ENCODE data around the gene NXNL1.
A peak's percentile ranks its signal among the peaks of the same experiment; 100 is the strongest.
"Not testable (repeated sequence)": the region's sequence is repeated elsewhere in the genome, so short reads cannot be mapped to it uniquely, and the experiment has no call there.

NXNL1 gene

DNA sequence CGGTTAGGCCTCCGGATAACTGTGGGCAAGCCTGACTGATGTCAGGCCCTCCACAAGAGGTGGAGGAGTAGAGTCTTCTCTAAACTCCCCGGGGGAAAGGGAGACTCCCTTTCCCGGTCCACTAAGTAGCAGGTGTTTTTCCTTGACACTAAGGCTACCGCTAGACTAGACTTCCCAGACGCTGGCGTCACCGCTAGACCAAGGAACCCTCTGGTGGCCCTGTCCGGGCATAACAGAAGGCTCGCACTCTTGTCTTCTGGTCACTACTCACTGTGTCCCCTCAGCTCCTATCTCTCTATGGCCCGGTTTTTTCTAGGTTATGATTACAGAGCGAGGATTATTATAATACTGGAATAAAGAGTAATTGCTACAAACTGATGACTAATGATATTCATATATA is 38.3 kb upstream of the NXNL1 start:
- not testable (repeated sequence) for H3K27me3 ChIP-seq (ENCODE audit: control insufficient read depth in 1 of 2, insufficient read depth in 2 of 2, low read length in 2 of 2); H3K9me3 ChIP-seq (ENCODE audit: control insufficient read depth in 1 of 2, low read length in 2 of 2); H3K27ac ChIP-seq (ENCODE audit: low read depth, low read length); H3K9ac ChIP-seq (ENCODE audit: low read depth in 1 of 2, low read length in 2 of 2); H3K36me3 ChIP-seq (ENCODE audit: control insufficient read depth in 1 of 2, insufficient read depth in 2 of 2, low read length in 2 of 2); H3K4me3 ChIP-seq (ENCODE audit: low read depth in 1 of 2, low read length in 2 of 2)
- H3K4me1 ChIP-seq (ENCODE audit: control insufficient read depth in 1 of 2, insufficient read depth in 2 of 2, low read length in 2 of 2): peaks cover 0 to 14% of the 10 kb centered on the region in 2 donors

DNA sequence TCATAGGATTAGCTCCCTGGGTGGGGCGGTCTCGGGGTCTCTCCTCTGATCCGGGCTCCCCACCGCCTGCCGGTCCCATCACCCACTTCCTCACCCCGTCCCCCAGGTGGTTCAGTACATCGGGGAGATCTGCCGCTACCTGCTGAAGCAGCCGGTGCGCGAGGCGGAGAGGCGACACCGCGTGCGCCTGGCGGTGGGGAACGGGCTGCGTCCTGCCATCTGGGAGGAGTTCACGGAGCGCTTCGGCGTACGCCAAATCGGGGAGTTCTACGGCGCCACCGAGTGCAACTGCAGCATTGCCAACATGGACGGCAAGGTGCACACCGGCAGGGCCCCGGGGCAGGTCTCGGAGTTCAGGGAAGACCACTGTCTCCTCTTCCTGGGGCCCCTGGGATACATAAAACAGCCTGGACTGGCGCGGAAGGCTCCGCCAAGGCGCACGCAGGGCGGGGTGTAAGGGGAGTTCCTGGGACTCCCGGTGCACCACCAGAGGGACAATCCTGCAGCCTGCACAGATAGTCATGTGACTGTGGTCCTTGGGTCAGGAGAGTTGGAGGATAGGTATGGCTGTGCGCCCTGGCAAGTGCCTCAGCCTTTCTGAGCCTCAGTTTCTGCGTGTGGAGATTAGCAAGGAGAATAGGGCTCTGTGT is 36.5 kb upstream of the NXNL1 start:
- Histone ChIP-seq H3K27ac (ENCODE audit: low read depth, low read length) (no peak overlapping the region), H3K27me3 (ENCODE audit: control insufficient read depth in 1 of 2, insufficient read depth in 2 of 2, low read length in 2 of 2) (no peaks in the 10 kb centered on the region), H3K9ac (ENCODE audit: low read depth in 1 of 2, low read length in 2 of 2) (peak overlapping the region in 1 of 2 donors; percentile 6), H3K9me3 (ENCODE audit: control insufficient read depth in 1 of 2, low read length in 2 of 2) (no peaks in the 10 kb centered on the region), H3K4me3 (ENCODE audit: low read depth in 1 of 2, low read length in 2 of 2) (peak overlapping the region; percentile 47 to 53), H3K4me1 (ENCODE audit: control insufficient read depth in 1 of 2, insufficient read depth in 2 of 2, low read length in 2 of 2) (peaks cover 0 to 14% of the 10 kb centered on the region in 2 donors), H3K36me3 (ENCODE audit: control insufficient read depth in 1 of 2, insufficient read depth in 2 of 2, low read length in 2 of 2) (peaks cover 4 to 7% of the 10 kb centered on the region in 2 donors)

DNA sequence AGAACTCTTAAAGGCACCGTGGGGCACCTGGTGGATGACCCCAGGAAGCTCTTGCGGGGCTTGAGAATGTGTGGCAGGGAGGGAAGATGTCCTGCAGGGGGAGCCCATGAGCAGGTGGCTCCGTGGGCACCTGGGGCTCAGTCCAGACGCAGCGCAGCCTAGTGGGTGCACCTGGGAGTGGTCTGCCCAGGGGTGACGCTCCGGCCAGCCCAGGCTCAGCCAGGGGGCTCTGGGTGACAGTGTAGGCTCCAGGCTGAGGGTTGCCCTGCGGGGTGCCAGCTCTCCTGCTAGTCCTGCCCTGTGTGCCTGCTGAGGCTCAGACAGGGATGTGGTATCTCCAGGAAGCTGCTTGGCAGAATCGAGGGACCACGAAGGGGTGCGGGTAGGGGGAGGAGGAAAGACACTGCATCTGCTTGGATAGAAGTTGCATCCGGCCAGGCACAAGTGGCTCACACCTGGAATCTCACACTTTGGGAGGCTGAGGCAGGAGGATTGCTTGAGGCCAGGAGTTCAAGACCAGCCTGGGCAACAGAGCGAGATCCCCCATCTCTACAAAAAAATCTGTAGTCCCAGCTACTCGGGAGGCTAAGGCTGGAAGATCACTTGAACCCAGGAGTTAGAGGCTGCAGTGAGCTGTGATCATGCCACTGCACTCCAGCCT is 35.7 kb upstream of the NXNL1 start:
- Histone ChIP-seq H3K4me3 (ENCODE audit: low read depth in 1 of 2, low read length in 2 of 2) (no peak overlapping the region), H3K9ac (ENCODE audit: low read depth in 1 of 2, low read length in 2 of 2) (peak overlapping the region in 1 of 2 donors; percentile 32), H3K27me3 (ENCODE audit: control insufficient read depth in 1 of 2, insufficient read depth in 2 of 2, low read length in 2 of 2) (no peaks in the 10 kb centered on the region), H3K36me3 (ENCODE audit: control insufficient read depth in 1 of 2, insufficient read depth in 2 of 2, low read length in 2 of 2) (peaks cover 4 to 7% of the 10 kb centered on the region in 2 donors), H3K4me1 (ENCODE audit: control insufficient read depth in 1 of 2, insufficient read depth in 2 of 2, low read length in 2 of 2) (peaks cover 0 to 14% of the 10 kb centered on the region in 2 donors), H3K27ac (ENCODE audit: low read depth, low read length) (no peak overlapping the region), H3K9me3 (ENCODE audit: control insufficient read depth in 1 of 2, low read length in 2 of 2) (no peaks in the 10 kb centered on the region)

DNA sequence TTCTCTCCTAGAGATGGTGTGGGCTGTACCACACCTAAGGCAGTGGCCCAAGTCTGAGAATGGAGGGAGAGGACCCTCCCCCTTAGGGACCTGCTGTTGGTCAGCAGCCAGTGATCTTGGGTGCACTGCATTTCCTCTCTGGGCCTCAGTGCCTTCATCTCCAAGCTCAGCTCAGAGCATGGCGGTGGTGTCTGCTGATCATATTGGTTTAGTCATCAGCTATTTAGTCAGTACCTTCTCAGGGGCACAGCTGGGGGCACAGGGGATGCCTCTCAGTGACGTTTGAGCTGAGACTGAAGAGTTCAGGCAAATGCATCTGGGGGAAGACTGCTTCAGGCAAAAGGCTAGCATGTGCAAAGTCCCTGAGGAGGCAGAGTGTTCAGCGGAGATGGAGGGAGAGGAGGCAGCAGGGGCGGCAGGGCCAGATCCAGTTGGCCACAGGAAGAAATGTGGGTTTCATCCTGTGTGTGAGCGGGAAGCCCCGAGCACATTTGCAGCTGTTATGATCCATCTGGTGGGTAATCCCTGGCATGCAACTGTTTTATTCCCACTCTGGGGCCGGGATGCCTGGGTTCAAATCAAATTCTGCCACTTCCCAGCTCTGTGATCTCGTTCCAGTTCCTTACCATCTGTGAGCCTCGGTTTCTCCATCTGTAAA is 35.0 kb upstream of the NXNL1 start:
- Histone ChIP-seq H3K9me3 (ENCODE audit: control insufficient read depth in 1 of 2, low read length in 2 of 2) (no peaks in the 10 kb centered on the region), H3K27ac (ENCODE audit: low read depth, low read length) (no peak overlapping the region), H3K36me3 (ENCODE audit: control insufficient read depth in 1 of 2, insufficient read depth in 2 of 2, low read length in 2 of 2) (peaks cover 2 to 5% of the 10 kb centered on the region in 2 donors), H3K4me3 (ENCODE audit: low read depth in 1 of 2, low read length in 2 of 2) (no peak overlapping the region), H3K9ac (ENCODE audit: low read depth in 1 of 2, low read length in 2 of 2) (no peak overlapping the region), H3K27me3 (ENCODE audit: control insufficient read depth in 1 of 2, insufficient read depth in 2 of 2, low read length in 2 of 2) (no peaks in the 10 kb centered on the region), H3K4me1 (ENCODE audit: control insufficient read depth in 1 of 2, insufficient read depth in 2 of 2, low read length in 2 of 2) (peaks cover 0 to 14% of the 10 kb centered on the region in 2 donors)

DNA sequence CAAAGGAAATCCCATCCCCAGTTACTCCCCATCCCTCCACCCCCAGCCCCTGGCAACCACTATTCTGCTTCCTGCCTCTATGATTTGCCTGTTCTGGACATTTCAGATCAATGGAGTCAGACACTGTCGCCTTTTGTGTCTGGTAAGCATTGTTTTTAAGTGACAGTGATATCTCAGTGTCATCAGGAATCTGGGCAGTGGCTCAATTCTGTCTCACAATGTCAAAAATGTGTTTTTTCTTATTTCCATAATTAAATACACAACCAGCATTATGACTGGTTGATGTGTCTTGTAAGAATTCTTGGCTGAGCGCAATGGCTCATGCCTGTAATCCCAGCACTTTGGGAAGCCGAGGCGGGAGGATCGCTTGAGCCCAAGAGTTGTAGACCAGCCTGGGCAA is 30.6 kb upstream of the NXNL1 start:
- H3K4me1 ChIP-seq (ENCODE audit: control insufficient read depth in 1 of 2, insufficient read depth in 2 of 2, low read length in 2 of 2): peaks cover 8 to 21% of the 10 kb centered on the region in 2 donors
- no peaks in the 10 kb centered on the region for H3K36me3 ChIP-seq (ENCODE audit: control insufficient read depth in 1 of 2, insufficient read depth in 2 of 2, low read length in 2 of 2)
- no peak overlapping the region for H3K9ac ChIP-seq (ENCODE audit: low read depth in 1 of 2, low read length in 2 of 2)
- H3K27ac ChIP-seq (ENCODE audit: low read depth, low read length): no peak overlapping the region
- no peaks in the 10 kb centered on the region for H3K27me3 ChIP-seq (ENCODE audit: control insufficient read depth in 1 of 2, insufficient read depth in 2 of 2, low read length in 2 of 2)
- no peak overlapping the region for H3K4me3 ChIP-seq (ENCODE audit: low read depth in 1 of 2, low read length in 2 of 2)
- H3K9me3 ChIP-seq (ENCODE audit: control insufficient read depth in 1 of 2, low read length in 2 of 2): no peaks in the 10 kb centered on the region

DNA sequence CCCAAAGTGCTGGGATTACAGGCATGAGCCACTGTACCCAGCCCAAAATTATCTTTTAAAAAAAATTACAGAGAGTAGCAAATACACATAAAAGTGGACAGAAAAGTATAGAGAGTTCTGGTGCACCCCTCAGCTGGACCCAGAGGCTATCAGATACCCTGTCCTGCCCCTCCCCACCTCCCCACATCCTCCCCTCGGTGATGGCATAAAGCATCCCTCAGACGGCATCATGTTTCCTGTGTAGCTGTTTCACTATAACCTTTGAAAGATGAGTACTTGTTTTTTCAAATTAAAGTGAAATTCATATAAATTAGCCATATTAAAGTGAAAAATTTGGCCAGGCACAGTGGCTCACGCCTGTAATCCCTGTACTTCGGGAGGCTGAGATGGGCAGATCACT is 29.7 kb upstream of the NXNL1 start:
- no peaks in the 10 kb centered on the region for H3K27me3 ChIP-seq (ENCODE audit: control insufficient read depth in 1 of 2, insufficient read depth in 2 of 2, low read length in 2 of 2)
- no peak overlapping the region for H3K4me3 ChIP-seq (ENCODE audit: low read depth in 1 of 2, low read length in 2 of 2)
- no peaks in the 10 kb centered on the region for H3K9me3 ChIP-seq (ENCODE audit: control insufficient read depth in 1 of 2, low read length in 2 of 2)
- no peak overlapping the region for H3K9ac ChIP-seq (ENCODE audit: low read depth in 1 of 2, low read length in 2 of 2)
- no peak overlapping the region for H3K27ac ChIP-seq (ENCODE audit: low read depth, low read length)
- no peaks in the 10 kb centered on the region for H3K36me3 ChIP-seq (ENCODE audit: control insufficient read depth in 1 of 2, insufficient read depth in 2 of 2, low read length in 2 of 2)
- peaks cover 8 to 21% of the 10 kb centered on the region in 2 donors for H3K4me1 ChIP-seq (ENCODE audit: control insufficient read depth in 1 of 2, insufficient read depth in 2 of 2, low read length in 2 of 2)

DNA sequence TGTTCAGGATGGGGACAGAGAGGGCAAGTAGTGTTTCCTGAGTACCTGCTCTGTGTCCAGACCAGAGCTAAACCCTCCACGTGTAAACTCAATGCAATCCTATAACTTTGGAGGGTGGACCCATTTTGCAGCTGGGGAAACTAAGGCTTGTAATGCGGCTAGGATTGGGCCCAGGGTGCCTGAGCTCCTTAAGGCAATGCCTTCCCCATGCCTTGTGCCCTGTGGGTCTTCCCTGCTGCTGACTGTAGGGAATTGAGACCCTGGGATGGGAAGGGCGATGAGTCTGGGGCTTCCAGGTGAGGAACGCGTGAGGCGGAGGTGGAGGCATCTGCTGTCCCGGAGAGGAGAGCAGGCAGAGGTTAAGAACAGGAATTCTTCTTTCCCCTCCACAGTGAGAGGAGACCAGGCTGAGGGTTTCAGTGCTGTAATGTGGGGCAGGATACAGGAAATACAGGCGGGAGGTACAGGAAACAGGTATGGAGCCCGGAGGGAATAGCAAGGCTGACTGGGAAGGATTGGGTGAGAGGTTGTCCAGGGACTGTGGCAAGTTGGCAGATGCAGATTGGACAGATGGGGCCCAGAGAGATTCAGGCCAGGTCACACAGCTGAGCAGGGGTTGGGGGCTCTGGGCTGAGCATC is 28.8 kb upstream of the NXNL1 start:
- H3K4me3 ChIP-seq (ENCODE audit: low read depth in 1 of 2, low read length in 2 of 2): peak overlapping the region in 1 of 2 donors; percentile 10
- H3K9me3 ChIP-seq (ENCODE audit: control insufficient read depth in 1 of 2, low read length in 2 of 2): no peaks in the 10 kb centered on the region
- no peak overlapping the region for H3K9ac ChIP-seq (ENCODE audit: low read depth in 1 of 2, low read length in 2 of 2)
- H3K27me3 ChIP-seq (ENCODE audit: control insufficient read depth in 1 of 2, insufficient read depth in 2 of 2, low read length in 2 of 2): no peaks in the 10 kb centered on the region
- H3K4me1 ChIP-seq (ENCODE audit: control insufficient read depth in 1 of 2, insufficient read depth in 2 of 2, low read length in 2 of 2): peaks cover 8 to 21% of the 10 kb centered on the region in 2 donors
- no peaks in the 10 kb centered on the region for H3K36me3 ChIP-seq (ENCODE audit: control insufficient read depth in 1 of 2, insufficient read depth in 2 of 2, low read length in 2 of 2)
- H3K27ac ChIP-seq (ENCODE audit: low read depth, low read length): no peak overlapping the region

DNA sequence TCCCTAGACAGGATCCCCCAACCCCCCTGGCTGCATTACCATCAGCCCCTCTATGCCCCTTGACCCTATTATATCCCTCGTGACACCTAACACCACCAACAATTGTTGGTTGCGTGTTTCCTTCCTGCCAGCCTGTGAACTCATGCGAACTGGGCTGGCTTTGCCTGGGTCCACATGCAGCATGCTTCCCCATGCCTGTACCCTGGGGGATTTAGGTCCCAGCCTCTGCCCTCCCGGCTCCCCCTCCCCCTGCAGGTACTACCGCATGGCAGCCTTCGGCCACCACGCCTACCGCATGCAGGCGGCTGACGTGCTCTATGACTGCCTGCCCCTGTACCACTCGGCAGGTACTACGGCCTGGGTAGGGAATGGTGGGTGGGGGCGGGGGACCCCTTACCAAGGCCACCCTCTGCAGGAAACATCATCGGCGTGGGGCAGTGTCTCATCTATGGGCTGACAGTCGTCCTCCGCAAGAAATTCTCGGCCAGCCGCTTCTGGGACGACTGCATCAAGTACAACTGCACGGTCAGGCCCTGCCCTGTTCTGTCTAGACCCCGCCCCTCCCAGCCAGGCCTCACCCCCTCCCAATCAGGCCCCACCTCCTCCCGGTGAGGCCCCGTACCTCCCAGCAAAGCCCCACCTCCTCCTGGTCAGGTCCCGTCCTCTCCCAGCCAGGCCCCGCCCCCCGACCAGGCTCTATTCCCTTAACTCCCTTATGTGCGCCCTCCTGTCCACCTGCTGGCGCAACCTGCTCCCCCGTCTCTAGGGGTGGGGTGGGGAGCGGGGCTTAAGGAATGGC is 28.1 kb upstream of the NXNL1 start:
- peak overlapping the region; percentile 31 to 57 for H3K9ac ChIP-seq (ENCODE audit: low read depth in 1 of 2, low read length in 2 of 2)
- H3K36me3 ChIP-seq (ENCODE audit: control insufficient read depth in 1 of 2, insufficient read depth in 2 of 2, low read length in 2 of 2): no peaks in the 10 kb centered on the region
- peak overlapping the region; percentile 57 to 72 for H3K4me3 ChIP-seq (ENCODE audit: low read depth in 1 of 2, low read length in 2 of 2)
- no peaks in the 10 kb centered on the region for H3K27me3 ChIP-seq (ENCODE audit: control insufficient read depth in 1 of 2, insufficient read depth in 2 of 2, low read length in 2 of 2)
- H3K27ac ChIP-seq (ENCODE audit: low read depth, low read length): no peak overlapping the region
- no peaks in the 10 kb centered on the region for H3K9me3 ChIP-seq (ENCODE audit: control insufficient read depth in 1 of 2, low read length in 2 of 2)
- H3K4me1 ChIP-seq (ENCODE audit: control insufficient read depth in 1 of 2, insufficient read depth in 2 of 2, low read length in 2 of 2): peaks cover 8 to 21% of the 10 kb centered on the region in 2 donors

DNA sequence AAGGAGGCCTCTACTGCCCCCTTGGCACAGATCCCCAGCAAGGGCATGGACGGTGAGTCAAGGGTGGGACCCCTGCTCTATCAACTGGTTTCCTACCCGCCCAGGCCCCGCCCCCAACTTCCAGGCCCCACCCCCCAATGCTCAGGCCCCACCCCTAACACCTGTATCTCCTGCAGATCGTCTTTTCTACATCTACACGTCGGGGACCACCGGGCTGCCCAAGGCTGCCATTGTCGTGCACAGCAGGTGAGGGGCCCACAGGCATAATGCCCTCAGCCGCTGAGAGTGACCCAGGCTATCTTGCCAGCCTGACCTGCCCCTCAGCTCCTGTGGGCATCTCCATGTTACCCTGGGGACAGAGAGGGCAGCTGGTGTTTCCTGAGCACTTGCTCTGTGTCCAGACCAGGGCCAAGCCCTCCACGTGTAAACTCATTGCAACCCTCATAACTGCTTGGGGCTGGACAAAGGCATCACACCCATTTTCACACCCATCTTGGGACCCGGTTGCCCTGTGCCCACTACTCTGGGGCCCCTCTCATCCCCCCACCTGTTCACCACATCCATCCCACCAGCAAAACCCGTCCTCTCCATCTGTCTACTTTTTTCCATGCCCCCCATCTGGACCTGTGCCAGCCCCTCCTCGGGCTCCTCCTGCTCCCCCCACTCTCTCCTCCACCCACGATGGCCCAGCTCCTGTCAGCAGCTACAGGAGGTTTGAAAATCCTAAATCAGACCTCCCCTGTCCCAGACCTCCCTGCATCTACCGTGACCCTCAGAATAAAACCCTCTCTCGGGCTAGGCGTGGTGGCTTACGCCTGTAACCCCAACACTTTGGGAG is 26.8 kb upstream of the NXNL1 start:
- H3K4me3 ChIP-seq (ENCODE audit: low read depth in 1 of 2, low read length in 2 of 2): no peak overlapping the region
- no peaks in the 10 kb centered on the region for H3K36me3 ChIP-seq (ENCODE audit: control insufficient read depth in 1 of 2, insufficient read depth in 2 of 2, low read length in 2 of 2)
- H3K9ac ChIP-seq (ENCODE audit: low read depth in 1 of 2, low read length in 2 of 2): no peak overlapping the region
- peaks cover 8 to 21% of the 10 kb centered on the region in 2 donors for H3K4me1 ChIP-seq (ENCODE audit: control insufficient read depth in 1 of 2, insufficient read depth in 2 of 2, low read length in 2 of 2)
- H3K27me3 ChIP-seq (ENCODE audit: control insufficient read depth in 1 of 2, insufficient read depth in 2 of 2, low read length in 2 of 2): no peaks in the 10 kb centered on the region
- H3K9me3 ChIP-seq (ENCODE audit: control insufficient read depth in 1 of 2, low read length in 2 of 2): no peaks in the 10 kb centered on the region
- no peak overlapping the region for H3K27ac ChIP-seq (ENCODE audit: low read depth, low read length)

Measured in duodenal mucosa (tissue), 2 donors.